Fibroblast of villous mesenchyme (primary cell): ENCODE data around the gene MIEF1. TPM values are rescaled to one million over a fixed set of nuclear protein-coding genes. Genes with fewer than 3 reads are reported as not detected.
A peak's percentile ranks its signal among the peaks of the same experiment; 100 is the strongest.
"Not testable (repeated sequence)": the region's sequence is repeated elsewhere in the genome, so short reads cannot be mapped to it uniquely, and the experiment has no call there.

Experiments used
- DNase-seq: peaks from one replicate; pipeline ENCODE4 v3.0.0-alpha.2; 2010; ENCODE audit warnings: low read depth
- H3K4me3 ChIP-seq: 2 replicates; pipeline ENCODE4 v1.5.1; 2011; ENCODE audit warnings: low read depth, mild to moderate bottlenecking, low read length
- CTCF ChIP-seq: IDR thresholded peaks from 2 replicates; pipeline ENCODE4 v1.5.1; 2012; ENCODE audit warnings: low read depth, mild to moderate bottlenecking, low read length; ENCODE audit not compliant: insufficient read depth
- total RNA-seq: library from RNA; depleted of rRNA; stranded (reverse); fragments of >200 nt; gene quantifications from 2 replicates; pipeline ENCODE4 v1.2.3, GENCODE V29; 2012

The MIEF1 gene
- total RNA-seq, 1 donor, result 32.8 TPM

GRCh38 chr22:39518996-39519680 lies 17.0 kb downstream of the MIEF1 start:
- DNase-seq, result peak; percentile 65
- peak overlapping the region; percentile 93 for H3K4me3 ChIP-seq
- TF ChIP-seq CTCF, result no peak

DNA sequence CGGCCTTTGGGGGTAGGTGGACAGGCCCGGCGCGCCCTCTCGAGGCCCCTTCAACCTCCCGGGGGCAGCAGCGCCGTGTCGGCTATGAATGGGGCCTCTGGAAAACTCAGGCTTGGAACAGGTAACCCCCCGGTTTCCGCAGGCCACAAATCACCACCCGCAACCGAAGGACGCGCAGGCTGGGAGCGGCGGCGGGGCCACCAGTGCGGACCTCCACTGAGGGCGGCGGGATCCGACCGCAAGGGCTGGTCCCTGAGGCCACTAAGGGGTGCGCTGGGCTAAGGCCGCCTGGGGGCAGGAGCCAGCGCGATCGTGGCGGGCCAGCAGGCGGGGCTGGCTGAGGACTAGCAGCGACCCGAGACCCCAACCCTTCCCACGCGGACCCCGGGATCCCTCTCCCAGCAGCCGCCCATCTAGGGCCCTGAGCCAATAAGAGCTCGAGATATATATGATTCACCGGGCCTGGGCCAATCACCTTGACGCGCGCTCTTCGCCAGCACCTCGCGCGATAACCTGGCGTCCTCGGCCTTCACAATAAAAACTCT lies 17.7 kb downstream of the MIEF1 start:
- TF ChIP-seq CTCF, result peak; percentile 29
- peak; percentile 100 for DNase-seq
- peak overlapping the region; percentile 93 for H3K4me3 ChIP-seq

DNA sequence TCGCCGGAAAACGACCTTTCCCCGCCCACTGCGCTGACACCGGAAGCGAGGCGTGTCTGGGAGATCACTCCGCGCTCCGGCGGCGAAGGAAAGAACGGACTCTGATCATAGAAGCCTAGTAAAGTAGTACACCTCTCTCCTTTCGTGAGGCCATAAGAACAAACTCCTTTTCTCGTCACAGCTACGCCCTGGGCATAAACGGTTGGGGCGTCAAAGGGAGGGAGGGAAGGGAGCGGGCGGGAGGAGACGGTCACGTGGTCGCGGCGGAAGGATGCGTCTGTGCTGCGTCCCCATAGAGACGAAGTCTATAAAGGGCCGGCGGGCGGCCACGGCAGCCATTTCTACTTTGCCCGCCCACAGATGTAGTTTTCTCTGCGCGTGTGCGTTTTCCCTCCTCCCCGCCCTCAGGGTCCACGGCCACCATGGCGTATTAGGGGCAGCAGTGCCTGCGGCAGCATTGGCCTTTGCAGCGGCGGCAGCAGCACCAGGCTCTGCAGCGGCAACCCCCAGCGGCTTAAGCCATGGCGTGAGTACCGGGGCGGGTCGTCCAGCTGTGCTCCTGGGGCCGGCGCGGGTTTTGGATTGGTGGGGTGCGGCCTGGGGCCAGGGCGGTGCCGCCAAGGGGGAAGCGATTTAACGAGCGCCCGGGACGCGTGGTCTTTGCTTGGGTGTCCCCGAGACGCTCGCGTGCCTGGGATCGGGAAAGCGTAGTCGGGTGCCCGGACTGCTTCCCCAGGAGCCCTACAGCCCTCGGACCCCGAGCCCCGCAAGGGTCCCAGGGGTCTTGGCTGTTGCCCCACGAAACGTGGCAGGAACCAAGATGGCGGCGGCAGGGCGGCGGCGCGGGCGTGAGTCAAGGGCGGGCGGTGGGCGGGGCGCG lies 18.4 kb downstream of the MIEF1 start, which contains the start of gene ATF4:
Gene ATF4, plus strand, starts transcription at position 337 of the 880 bp plus-strand sequence. CDS start 884 bp downstream, outside the sequence.
- peak within 1 kb of the TSS; percentile 93 for H3K4me3 ChIP-seq
- TF ChIP-seq CTCF, result no peak
- no peak for DNase-seq

- peak overlapping the region; percentile 93 for H3K4me3 ChIP-seq
- peak; percentile 77 for DNase-seq
These were observed 19.2 kb downstream of the MIEF1 start for GRCh38 chr22:39521106-39521885.

GRCh38 chr22:39522091-39522490 lies 20.0 kb downstream of the MIEF1 start:
- DNase-seq, result not testable (repeated sequence)
- H3K4me3 ChIP-seq, result peak overlapping the region; percentile 93

DNA sequence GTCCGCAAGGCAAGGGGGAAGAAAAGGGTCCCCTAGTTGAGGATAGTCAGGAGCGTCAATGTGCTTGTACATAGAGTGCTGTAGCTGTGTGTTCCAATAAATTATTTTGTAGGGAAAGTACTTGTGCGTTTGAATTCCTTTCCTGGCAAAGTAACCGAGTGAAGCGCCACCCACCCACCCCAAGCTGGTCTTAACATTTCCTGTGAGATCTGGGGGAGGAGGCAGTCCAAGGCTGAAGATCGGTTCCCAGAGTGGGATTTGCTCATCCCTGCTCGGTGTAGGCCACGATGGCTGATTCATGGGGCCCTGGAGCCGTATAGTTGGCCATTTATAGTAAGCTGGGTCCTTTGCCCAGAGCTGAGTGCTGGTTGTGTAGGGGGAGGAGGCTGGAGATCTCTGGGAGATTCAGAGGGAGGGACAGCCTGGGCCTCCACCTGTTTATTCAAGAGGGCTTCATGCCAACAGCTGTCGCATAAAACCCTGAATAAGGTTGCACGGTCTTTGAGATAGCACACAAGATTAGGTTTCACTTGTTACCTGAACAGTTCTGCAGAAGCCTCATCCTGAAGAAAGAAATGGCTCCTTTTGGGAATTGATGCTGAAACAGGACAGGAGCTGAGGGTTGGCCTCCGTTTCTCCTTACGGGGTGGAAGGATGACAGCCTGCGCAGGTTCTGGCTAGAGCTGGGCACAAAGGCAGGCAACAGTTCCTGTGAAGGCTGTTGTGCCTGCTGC lies 20.6 kb downstream of the MIEF1 start:
- peak overlapping the region; percentile 93 for H3K4me3 ChIP-seq
- DNase-seq, result peak; percentile 52
- TF ChIP-seq CTCF, result no peak

- H3K4me3 ChIP-seq, result no peak overlapping the region
- DNase-seq, result no peak
- no peak for TF ChIP-seq CTCF
These were observed 22.1 kb downstream of the MIEF1 start for GRCh38 chr22:39524089-39524752.
